GM12878 (cell line): Measurements from ENCODE around the gene ADSL. TPM values are rescaled to one million over a fixed set of nuclear protein-coding genes. Genes with fewer than 3 reads are reported as not detected.

Source experiments
- BCL11A ChIP-seq: IDR thresholded peaks from 2 replicates; pipeline ENCODE4 v1.6.1; 2011; ENCODE audit warnings: low read depth, low read length
- CHD4 ChIP-seq: fragments of 200-600 bp; sonication (generic); IDR thresholded peaks from 2 replicates; pipeline ENCODE4 v1.6.1; 2016; ENCODE audit warnings: mild to moderate bottlenecking
- HCFC1 ChIP-seq: fragments of 150-350 bp; IDR thresholded peaks from 2 replicates; pipeline ENCODE4 v1.6.1; 2014; ENCODE audit warnings: low read length
- HDAC6 ChIP-seq: fragments of 200-600 bp; sonication (generic); IDR thresholded peaks from one replicate; pipeline ENCODE4 v1.8.0; 2017; ENCODE audit warnings: antibody characterized with exemption; ENCODE audit not compliant: unreplicated experiment
- IKZF1 ChIP-seq: fragments of 450-650 bp; conservative IDR thresholded peaks from 2 replicates; pipeline ENCODE4 v1.6.1; 2017; ENCODE audit warnings: antibody characterized with exemption, mild to moderate bottlenecking
- IKZF2 ChIP-seq, 2 experiments: fragments of 450-650 bp; IDR thresholded peaks; 2 replicates each; pipeline ENCODE4 v1.6.1; 2017; ENCODE audit warnings: mild to moderate bottlenecking in 2 of 2, moderate library complexity in 2 of 2
- JUNB ChIP-seq: IDR thresholded peaks from 2 replicates; pipeline ENCODE4 v1.6.1; 2016; ENCODE audit warnings: antibody characterized with exemption, mild to moderate bottlenecking
- KLF5 ChIP-seq: fragments of 450-650 bp; IDR thresholded peaks from 2 replicates; pipeline ENCODE4 v1.6.1; 2014; ENCODE audit warnings: mild to moderate bottlenecking; ENCODE audit not compliant: partially characterized antibody
- MYB ChIP-seq: fragments of 150-350 bp; IDR thresholded peaks from 2 replicates; pipeline ENCODE4 v1.6.1; 2014; ENCODE audit warnings: mild to moderate bottlenecking, low read depth, low read length, borderline replicate concordance
- MYC ChIP-seq: IDR thresholded peaks from 2 replicates; pipeline ENCODE4 v1.6.1; 2011; ENCODE audit warnings: mild to moderate bottlenecking, low read length, moderate library complexity, inconsistent platforms; ENCODE audit not compliant: insufficient read depth, insufficient replicate concordance, insufficient read length, severe bottlenecking
- PAX5 ChIP-seq: IDR thresholded peaks from 2 replicates; pipeline ENCODE4 v1.6.1; 2011; ENCODE audit warnings: low read depth, low read length, borderline replicate concordance
- PML ChIP-seq: IDR thresholded peaks from 2 replicates; pipeline ENCODE4 v1.6.1; 2012; ENCODE audit warnings: low read length, inconsistent platforms
- RAD51 ChIP-seq: fragments of 450-650 bp; IDR thresholded peaks from 2 replicates; pipeline ENCODE4 v1.6.1; 2016; ENCODE audit warnings: moderate library complexity, mild to moderate bottlenecking, inconsistent platforms
- RUNX3 ChIP-seq: IDR thresholded peaks from 2 replicates; pipeline ENCODE4 v1.6.1; 2012; ENCODE audit warnings: low read length, inconsistent platforms
- SMC3 ChIP-seq: IDR thresholded peaks from 2 replicates; pipeline ENCODE4 v1.6.1; 2011; ENCODE audit warnings: low read length, improper control_type of control experiment, borderline replicate concordance
- SP1 ChIP-seq: IDR thresholded peaks from one replicate; pipeline ENCODE4 v1.6.1; 2011; ENCODE audit warnings: low read depth, low read length
- SRF ChIP-seq, 2 experiments: IDR thresholded peaks; 2 replicates each; pipeline ENCODE4 v1.6.1; 2011; ENCODE audit warnings: low read depth in 2 of 2, low read length in 2 of 2, mild to moderate bottlenecking in 1 of 2, moderate library complexity in 1 of 2
- YY1 ChIP-seq: IDR thresholded peaks from 2 replicates; pipeline ENCODE4 v1.6.1; 2011; ENCODE audit warnings: low read depth, mild to moderate bottlenecking, low read length
- ZNF207 ChIP-seq: fragments of 450-650 bp; IDR thresholded peaks from 2 replicates; pipeline ENCODE4 v1.6.1; 2014; ENCODE audit warnings: antibody characterized with exemption, mild to moderate bottlenecking, borderline replicate concordance
- ZNF24 ChIP-seq: fragments of 450-650 bp; IDR thresholded peaks from 2 replicates; pipeline ENCODE4 v1.6.1; 2017; ENCODE audit warnings: antibody characterized with exemption, mild to moderate bottlenecking
- polyA plus RNA-seq, 11 experiments: library from polyadenylated mRNA; depleted of rRNA in 4 of 11; unstranded in 6 of 11; stranded (reverse) in 5 of 11; fragments of >200 nt; fragmentation: Nextera tagmentation in 4 of 11; fragmentation: Illumina TruSeq in 1 of 11; extraction: Ambion mirVana in 4 of 11; extraction: Trizol in 1 of 11; gene quantifications; 1 replicate in 1 of 11; 2 replicates in 10 of 11; pipeline versions ENCODE4 v1.2.1 to v1.2.3, GENCODE V29; 2011 to 2016; ENCODE audit warnings: inconsistent platforms in 2 of 11, missing spikeins in 2 of 11, low read depth in 1 of 11
- total RNA-seq, 4 experiments: library from RNA; depleted of rRNA in 3 of 4; stranded (reverse); fragments of >200 nt in 3 of 4; fragmentation: Illumina TruSeq in 1 of 4; extraction: Trizol in 1 of 4; gene quantifications; 2 replicates each; pipeline versions ENCODE4 v1.2.1 to v1.2.3, GENCODE V29; 2013 to 2021
- TF ChIP-seq, protein P1 (sequence below): fragments of 450-650 bp; formaldehyde crosslinking; IDR thresholded peaks from 2 replicates; pipeline ENCODE4 v1.5.0; 2022; ENCODE audit warnings: mild to moderate bottlenecking, missing genetic modification characterization
- TF ChIP-seq, protein P2 (sequence below): fragments of 450-650 bp; IDR thresholded peaks from 2 replicates; pipeline ENCODE4 v1.6.1; 2016; ENCODE audit warnings: mild to moderate bottlenecking
- TF ChIP-seq, protein P3 (sequence below): IDR thresholded peaks from 2 replicates; pipeline ENCODE4 v1.6.1; 2012; ENCODE audit warnings: low read length, inconsistent platforms

Gene ADSL
- total and polyA plus RNA-seq, 10 of the 15 experiments (the other 5 are each of a cell fraction or from before 2014, with no cell fraction given), result 126 to 313 (median 143) TPM

DNA sequence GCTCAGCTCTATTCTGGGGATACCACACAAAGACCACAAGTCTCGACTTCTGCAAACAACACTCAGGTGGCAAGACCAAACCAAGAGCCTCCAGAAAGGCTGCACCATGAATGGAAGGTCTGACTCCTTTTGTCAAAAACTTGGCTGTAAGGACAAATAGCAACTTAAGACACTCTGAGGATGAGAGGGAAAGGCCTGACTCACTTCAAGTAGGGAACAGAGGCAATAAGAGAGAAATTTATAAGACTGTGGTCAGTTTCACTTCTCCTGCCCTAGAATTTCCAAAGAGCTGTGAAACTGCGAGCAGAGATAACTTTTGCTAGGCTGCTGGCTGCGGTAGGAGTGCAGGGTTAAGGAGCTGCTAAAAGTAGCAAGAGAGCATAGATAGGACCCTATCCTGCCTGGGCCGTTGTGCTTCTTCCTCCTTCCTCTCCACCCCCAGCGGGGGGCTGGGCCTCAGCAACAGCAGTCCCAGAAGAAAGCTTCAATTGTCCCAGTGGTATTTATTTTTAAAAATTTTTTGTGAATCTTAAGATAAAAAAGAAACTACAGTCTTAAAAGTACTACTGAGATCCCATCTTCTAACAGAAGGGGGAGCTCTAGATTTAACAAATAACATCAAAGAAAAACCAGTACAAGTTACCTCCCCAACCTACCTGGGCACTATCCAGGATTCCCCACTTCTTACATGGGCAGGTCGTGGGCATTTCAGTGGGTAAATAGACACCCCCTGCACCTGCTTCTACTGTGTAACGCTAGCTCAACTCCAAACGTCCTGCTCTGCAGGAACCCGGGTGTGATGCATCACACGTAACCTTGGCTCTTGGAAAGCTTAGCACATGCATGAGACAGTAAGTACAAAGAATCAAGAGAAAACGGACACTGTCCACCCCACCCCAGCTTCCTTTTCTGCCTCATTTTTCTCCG, 90.5 kb downstream of the ADSL start (continued):
- TF ChIP-seq, protein P1, sequence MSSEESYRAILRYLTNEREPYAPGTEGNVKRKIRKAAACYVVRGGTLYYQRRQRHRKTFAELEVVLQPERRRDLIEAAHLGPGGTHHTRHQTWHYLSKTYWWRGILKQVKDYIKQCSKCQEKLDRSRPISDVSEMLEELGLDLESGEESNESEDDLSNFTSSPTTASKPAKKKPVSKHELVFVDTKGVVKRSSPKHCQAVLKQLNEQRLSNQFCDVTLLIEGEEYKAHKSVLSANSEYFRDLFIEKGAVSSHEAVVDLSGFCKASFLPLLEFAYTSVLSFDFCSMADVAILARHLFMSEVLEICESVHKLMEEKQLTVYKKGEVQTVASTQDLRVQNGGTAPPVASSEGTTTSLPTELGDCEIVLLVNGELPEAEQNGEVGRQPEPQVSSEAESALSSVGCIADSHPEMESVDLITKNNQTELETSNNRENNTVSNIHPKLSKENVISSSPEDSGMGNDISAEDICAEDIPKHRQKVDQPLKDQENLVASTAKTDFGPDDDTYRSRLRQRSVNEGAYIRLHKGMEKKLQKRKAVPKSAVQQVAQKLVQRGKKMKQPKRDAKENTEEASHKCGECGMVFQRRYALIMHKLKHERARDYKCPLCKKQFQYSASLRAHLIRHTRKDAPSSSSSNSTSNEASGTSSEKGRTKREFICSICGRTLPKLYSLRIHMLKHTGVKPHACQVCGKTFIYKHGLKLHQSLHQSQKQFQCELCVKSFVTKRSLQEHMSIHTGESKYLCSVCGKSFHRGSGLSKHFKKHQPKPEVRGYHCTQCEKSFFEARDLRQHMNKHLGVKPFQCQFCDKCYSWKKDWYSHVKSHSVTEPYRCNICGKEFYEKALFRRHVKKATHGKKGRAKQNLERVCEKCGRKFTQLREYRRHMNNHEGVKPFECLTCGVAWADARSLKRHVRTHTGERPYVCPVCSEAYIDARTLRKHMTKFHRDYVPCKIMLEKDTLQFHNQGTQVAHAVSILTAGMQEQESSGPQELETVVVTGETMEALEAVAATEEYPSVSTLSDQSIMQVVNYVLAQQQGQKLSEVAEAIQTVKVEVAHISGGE (CRISPR knock-in tag), result no peak
- TF ChIP-seq PML (no peak), ZNF207 (no peak), MYB (no peak; the same call in 1 of the 2 replicates), SRF (IDR thresholded peaks at IDR 0.05; ENCODE audit: low read depth in 2 of 2, low read length in 2 of 2) (no peak), ZNF24 (no peak), CHD4 (no peak), MYC (no peak), JUNB (peak; percentile 46; the same call in 1 of the 2 replicates), SMC3 (peak; percentile 47), KLF5 (no peak), YY1 (no peak), HCFC1 (no peak), IKZF1 (peak; percentile 88), SP1 (peak; percentile 6), PAX5 (peak; percentile 14; the same call in 1 of the 2 replicates), IKZF2 (IDR thresholded peaks at IDR 0.05) (peak; percentile 90 to 93), RAD51 (0 out of 2 replicates have a peak, but pooled peaks have one; percentile 6), BCL11A (peak; percentile 59; the same call in 1 of the 2 replicates), RUNX3 (peak; percentile 96), HDAC6 (no peak)
- TF ChIP-seq, protein P2, sequence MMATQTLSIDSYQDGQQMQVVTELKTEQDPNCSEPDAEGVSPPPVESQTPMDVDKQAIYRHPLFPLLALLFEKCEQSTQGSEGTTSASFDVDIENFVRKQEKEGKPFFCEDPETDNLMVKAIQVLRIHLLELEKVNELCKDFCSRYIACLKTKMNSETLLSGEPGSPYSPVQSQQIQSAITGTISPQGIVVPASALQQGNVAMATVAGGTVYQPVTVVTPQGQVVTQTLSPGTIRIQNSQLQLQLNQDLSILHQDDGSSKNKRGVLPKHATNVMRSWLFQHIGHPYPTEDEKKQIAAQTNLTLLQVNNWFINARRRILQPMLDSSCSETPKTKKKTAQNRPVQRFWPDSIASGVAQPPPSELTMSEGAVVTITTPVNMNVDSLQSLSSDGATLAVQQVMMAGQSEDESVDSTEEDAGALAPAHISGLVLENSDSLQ, result no peak
- TF ChIP-seq, protein P3, sequence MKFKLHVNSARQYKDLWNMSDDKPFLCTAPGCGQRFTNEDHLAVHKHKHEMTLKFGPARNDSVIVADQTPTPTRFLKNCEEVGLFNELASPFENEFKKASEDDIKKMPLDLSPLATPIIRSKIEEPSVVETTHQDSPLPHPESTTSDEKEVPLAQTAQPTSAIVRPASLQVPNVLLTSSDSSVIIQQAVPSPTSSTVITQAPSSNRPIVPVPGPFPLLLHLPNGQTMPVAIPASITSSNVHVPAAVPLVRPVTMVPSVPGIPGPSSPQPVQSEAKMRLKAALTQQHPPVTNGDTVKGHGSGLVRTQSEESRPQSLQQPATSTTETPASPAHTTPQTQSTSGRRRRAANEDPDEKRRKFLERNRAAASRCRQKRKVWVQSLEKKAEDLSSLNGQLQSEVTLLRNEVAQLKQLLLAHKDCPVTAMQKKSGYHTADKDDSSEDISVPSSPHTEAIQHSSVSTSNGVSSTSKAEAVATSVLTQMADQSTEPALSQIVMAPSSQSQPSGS, result peak; percentile 30; the same call in 1 of the 2 replicates
